ENCODE measurements around the gene ARL2BP. TPM values are rescaled to one million over a fixed set of nuclear protein-coding genes. Genes with fewer than 3 reads are reported as not detected.

Gene ARL2BP
- total RNA-seq, 1 experiment from 2014 or later: 10.6 TPM

DNA sequence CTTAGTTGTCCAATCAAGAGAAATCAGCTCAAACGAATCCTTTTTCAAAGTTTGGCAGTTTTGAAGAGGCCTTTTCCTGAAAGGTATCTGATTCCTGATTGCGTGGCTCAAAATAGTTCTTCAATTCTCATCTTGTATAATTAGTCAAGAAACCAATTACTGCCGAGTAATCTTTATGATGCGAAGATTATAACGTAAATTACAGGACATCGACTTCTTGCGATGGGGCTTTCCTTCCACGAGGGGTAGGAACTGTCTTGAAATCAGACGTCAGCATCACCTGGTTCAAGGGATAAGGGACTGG is 644 bp upstream of the ARL2BP start (continued):
- TF ChIP-seq, protein P1, sequence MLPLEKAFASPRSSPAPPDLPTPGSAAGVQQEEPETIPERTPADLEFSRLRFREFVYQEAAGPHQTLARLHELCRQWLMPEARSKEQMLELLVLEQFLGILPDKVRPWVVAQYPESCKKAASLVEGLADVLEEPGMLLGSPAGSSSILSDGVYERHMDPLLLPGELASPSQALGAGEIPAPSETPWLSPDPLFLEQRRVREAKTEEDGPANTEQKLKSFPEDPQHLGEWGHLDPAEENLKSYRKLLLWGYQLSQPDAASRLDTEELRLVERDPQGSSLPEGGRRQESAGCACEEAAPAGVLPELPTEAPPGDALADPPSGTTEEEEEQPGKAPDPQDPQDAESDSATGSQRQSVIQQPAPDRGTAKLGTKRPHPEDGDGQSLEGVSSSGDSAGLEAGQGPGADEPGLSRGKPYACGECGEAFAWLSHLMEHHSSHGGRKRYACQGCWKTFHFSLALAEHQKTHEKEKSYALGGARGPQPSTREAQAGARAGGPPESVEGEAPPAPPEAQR (CRISPR knock-in tag; IDR thresholded peaks at IDR 0.05): no peak
- TF ChIP-seq, protein P2, sequence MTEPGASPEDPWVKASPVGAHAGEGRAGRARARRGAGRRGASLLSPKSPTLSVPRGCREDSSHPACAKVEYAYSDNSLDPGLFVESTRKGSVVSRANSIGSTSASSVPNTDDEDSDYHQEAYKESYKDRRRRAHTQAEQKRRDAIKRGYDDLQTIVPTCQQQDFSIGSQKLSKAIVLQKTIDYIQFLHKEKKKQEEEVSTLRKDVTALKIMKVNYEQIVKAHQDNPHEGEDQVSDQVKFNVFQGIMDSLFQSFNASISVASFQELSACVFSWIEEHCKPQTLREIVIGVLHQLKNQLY (CRISPR knock-in tag; IDR thresholded peaks at IDR 0.05): no peak
- TF ChIP-seq FOXP1 (CRISPR knock-in tag; IDR thresholded peaks at IDR 0.05; ENCODE audit: borderline replicate concordance) (no peak), NR2C2 (CRISPR knock-in tag; IDR thresholded peaks at IDR 0.05) (no peak), EMX1 (CRISPR knock-in tag; IDR thresholded peaks at IDR 0.05) (no peak), MXD4 (CRISPR knock-in tag; IDR thresholded peaks at IDR 0.05; ENCODE audit: borderline replicate concordance) (no peak), PRRX2 (CRISPR knock-in tag; IDR thresholded peaks at IDR 0.05) (no peak), ZNF416 (CRISPR knock-in tag; IDR thresholded peaks at IDR 0.05) (no peak), ZNF138 (CRISPR knock-in tag; conservative IDR thresholded peaks at IDR 0.05) (no peak), CREM (CRISPR knock-in tag; IDR thresholded peaks at IDR 0.05) (no peak)
- TF ChIP-seq, protein P3, sequence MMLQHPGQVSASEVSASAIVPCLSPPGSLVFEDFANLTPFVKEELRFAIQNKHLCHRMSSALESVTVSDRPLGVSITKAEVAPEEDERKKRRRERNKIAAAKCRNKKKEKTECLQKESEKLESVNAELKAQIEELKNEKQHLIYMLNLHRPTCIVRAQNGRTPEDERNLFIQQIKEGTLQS (CRISPR knock-in tag; conservative IDR thresholded peaks at IDR 0.05): no peak

DNA sequence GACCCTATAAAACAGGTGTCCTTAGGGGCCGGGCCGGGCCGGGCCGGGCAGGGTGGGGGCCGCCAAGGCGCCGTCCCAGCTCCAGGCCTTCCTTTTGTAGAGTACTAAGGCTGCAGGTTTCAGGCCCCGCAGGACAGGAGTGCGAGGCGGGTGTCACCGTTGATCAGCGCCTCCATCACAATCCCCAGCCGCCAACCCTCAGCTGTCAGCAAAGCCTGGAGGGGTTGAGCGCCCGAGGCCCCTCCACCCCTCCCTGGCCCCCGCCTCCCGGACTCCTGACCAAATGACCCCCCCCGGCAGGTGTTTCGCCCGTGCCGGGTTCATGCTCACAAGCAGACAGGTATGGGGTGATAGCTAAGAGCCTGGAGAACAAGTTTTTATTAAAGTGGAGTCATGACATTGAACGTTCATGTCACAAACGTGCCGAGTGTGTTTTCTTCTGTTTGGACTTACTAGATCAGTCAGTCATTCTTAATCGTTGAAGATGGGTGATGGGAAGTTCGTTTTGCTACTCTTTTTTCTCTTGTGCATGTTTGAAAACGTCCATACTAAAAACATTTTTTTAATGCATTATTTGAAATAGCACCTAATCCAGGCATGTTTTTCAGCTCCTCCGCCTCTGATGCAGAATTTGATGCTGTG is 534 bp downstream of the ARL2BP start:
- H3K4me1 Mint-ChIP-seq: peaks cover 12% of the 10 kb centered on the region

More for the DNA sequence above, 534 bp downstream of the ARL2BP start:
- peak; percentile 30 for DNase-seq (ENCODE audit: low spot score)
- Mint-ChIP-seq H3K27ac (no peak overlapping the region), H3K4me3 (peak overlapping the region; percentile 71), H3K36me3 (no peaks in the 10 kb centered on the region), H3K27me3 (ENCODE audit: low read depth) (no peaks in the 10 kb centered on the region; the same call in 1 of the 2 replicates), H3K9me3 (no peaks in the 10 kb centered on the region)
- ChIA-PET CTCF (interaction anchor here (0.6 to 1.6 kb wide), 10 partner anchors 15 to 530 kb away, joined by 3 to 6 read pairs (median 4); partner anchors contain the start of gene PLLP), POLR2A (interaction anchor here (0.6 to 1.3 kb wide), 5 partner anchors 11 to 172 kb away, joined by 3 to 5 read pairs (median 3); no protein-coding TSS in a partner anchor)
- ATAC-seq: peak; percentile 4; the same call in 1 of the 2 replicates
- no peak for TF ChIP-seq GTF2I (CRISPR knock-in tag; conservative IDR thresholded peaks at IDR 0.05)
- TF ChIP-seq CREB1 (CRISPR knock-in tag; IDR thresholded peaks at IDR 0.05): no peak
- no peak for TF ChIP-seq ZNF121 (CRISPR knock-in tag; IDR thresholded peaks at IDR 0.05)
- TF ChIP-seq, protein P4, sequence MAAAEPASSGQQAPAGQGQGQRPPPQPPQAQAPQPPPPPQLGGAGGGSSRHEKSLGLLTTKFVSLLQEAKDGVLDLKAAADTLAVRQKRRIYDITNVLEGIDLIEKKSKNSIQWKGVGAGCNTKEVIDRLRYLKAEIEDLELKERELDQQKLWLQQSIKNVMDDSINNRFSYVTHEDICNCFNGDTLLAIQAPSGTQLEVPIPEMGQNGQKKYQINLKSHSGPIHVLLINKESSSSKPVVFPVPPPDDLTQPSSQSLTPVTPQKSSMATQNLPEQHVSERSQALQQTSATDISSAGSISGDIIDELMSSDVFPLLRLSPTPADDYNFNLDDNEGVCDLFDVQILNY (CRISPR knock-in tag; IDR thresholded peaks at IDR 0.05): no peak
- no peak for TF ChIP-seq FOXP1 (CRISPR knock-in tag; IDR thresholded peaks at IDR 0.05; ENCODE audit: borderline replicate concordance)
- no peak for TF ChIP-seq HMGA2 (CRISPR knock-in tag; IDR thresholded peaks at IDR 0.05)
- TF ChIP-seq, protein P5, sequence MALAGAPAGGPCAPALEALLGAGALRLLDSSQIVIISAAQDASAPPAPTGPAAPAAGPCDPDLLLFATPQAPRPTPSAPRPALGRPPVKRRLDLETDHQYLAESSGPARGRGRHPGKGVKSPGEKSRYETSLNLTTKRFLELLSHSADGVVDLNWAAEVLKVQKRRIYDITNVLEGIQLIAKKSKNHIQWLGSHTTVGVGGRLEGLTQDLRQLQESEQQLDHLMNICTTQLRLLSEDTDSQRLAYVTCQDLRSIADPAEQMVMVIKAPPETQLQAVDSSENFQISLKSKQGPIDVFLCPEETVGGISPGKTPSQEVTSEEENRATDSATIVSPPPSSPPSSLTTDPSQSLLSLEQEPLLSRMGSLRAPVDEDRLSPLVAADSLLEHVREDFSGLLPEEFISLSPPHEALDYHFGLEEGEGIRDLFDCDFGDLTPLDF (CRISPR knock-in tag; IDR thresholded peaks at IDR 0.05): no peak
- TF ChIP-seq, protein P6, sequence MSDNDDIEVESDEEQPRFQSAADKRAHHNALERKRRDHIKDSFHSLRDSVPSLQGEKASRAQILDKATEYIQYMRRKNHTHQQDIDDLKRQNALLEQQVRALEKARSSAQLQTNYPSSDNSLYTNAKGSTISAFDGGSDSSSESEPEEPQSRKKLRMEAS (CRISPR knock-in tag; IDR thresholded peaks at IDR 0.05): no peak
- TF ChIP-seq, protein P7, sequence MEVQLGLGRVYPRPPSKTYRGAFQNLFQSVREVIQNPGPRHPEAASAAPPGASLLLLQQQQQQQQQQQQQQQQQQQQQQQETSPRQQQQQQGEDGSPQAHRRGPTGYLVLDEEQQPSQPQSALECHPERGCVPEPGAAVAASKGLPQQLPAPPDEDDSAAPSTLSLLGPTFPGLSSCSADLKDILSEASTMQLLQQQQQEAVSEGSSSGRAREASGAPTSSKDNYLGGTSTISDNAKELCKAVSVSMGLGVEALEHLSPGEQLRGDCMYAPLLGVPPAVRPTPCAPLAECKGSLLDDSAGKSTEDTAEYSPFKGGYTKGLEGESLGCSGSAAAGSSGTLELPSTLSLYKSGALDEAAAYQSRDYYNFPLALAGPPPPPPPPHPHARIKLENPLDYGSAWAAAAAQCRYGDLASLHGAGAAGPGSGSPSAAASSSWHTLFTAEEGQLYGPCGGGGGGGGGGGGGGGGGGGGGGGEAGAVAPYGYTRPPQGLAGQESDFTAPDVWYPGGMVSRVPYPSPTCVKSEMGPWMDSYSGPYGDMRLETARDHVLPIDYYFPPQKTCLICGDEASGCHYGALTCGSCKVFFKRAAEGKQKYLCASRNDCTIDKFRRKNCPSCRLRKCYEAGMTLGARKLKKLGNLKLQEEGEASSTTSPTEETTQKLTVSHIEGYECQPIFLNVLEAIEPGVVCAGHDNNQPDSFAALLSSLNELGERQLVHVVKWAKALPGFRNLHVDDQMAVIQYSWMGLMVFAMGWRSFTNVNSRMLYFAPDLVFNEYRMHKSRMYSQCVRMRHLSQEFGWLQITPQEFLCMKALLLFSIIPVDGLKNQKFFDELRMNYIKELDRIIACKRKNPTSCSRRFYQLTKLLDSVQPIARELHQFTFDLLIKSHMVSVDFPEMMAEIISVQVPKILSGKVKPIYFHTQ (CRISPR knock-in tag; IDR thresholded peaks at IDR 0.05): no peak
- TF ChIP-seq RORB (CRISPR knock-in tag; IDR thresholded peaks at IDR 0.05): no peak
- TF ChIP-seq GRHL2 (CRISPR knock-in tag; IDR thresholded peaks at IDR 0.05; ENCODE audit: insufficient replicate concordance, severe bottlenecking): no peak
- TF ChIP-seq NR1H2 (CRISPR knock-in tag; IDR thresholded peaks at IDR 0.05): no peak
- no peak for TF ChIP-seq TEAD1 (CRISPR knock-in tag; IDR thresholded peaks at IDR 0.05)
- no peak for TF ChIP-seq ELF4 (CRISPR knock-in tag; IDR thresholded peaks at IDR 0.05; ENCODE audit: low read depth)
- TF ChIP-seq, protein P8, sequence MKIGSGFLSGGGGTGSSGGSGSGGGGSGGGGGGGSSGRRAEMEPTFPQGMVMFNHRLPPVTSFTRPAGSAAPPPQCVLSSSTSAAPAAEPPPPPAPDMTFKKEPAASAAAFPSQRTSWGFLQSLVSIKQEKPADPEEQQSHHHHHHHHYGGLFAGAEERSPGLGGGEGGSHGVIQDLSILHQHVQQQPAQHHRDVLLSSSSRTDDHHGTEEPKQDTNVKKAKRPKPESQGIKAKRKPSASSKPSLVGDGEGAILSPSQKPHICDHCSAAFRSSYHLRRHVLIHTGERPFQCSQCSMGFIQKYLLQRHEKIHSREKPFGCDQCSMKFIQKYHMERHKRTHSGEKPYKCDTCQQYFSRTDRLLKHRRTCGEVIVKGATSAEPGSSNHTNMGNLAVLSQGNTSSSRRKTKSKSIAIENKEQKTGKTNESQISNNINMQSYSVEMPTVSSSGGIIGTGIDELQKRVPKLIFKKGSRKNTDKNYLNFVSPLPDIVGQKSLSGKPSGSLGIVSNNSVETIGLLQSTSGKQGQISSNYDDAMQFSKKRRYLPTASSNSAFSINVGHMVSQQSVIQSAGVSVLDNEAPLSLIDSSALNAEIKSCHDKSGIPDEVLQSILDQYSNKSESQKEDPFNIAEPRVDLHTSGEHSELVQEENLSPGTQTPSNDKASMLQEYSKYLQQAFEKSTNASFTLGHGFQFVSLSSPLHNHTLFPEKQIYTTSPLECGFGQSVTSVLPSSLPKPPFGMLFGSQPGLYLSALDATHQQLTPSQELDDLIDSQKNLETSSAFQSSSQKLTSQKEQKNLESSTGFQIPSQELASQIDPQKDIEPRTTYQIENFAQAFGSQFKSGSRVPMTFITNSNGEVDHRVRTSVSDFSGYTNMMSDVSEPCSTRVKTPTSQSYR (CRISPR knock-in tag; IDR thresholded peaks at IDR 0.05): no peak
- TF ChIP-seq, protein P9, sequence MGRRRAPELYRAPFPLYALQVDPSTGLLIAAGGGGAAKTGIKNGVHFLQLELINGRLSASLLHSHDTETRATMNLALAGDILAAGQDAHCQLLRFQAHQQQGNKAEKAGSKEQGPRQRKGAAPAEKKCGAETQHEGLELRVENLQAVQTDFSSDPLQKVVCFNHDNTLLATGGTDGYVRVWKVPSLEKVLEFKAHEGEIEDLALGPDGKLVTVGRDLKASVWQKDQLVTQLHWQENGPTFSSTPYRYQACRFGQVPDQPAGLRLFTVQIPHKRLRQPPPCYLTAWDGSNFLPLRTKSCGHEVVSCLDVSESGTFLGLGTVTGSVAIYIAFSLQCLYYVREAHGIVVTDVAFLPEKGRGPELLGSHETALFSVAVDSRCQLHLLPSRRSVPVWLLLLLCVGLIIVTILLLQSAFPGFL (CRISPR knock-in tag; IDR thresholded peaks at IDR 0.05; ENCODE audit: borderline replicate concordance): no peak

All from WTC11 (cell line).